ENCODE results near the gene HMCN2.

The HMCN2 gene

GRCh38 chr9:130441031-130441430 lies 175.5 kb downstream of the HMCN2 start:
- DNase-seq, result no peak

- DNase-seq, result no peak
Measured at GRCh38 chr9:130442746-130443455, 177.3 kb downstream of the HMCN2 start.

GRCh38 chr9:130443456-130443801 lies 177.9 kb downstream of the HMCN2 start:
- no peak for DNase-seq

GRCh38 chr9:130443840-130444492 lies 178.4 kb downstream of the HMCN2 start:
- no peak for DNase-seq

- DNase-seq, result peak; percentile 19 to 29
Measured at GRCh38 chr9:130444565-130445221, 179.1 kb downstream of the HMCN2 start, which contains the start of gene ASS1. Gene ASS1, plus strand, starts transcription at chr9:130444961. Its CDS starts 7,268 bp downstream, at chr9:130452229.

- no peak for DNase-seq
Measured at GRCh38 chr9:130445268-130445983, 179.9 kb downstream of the HMCN2 start.

GRCh38 chr9:130446101-130446861 lies 180.7 kb downstream of the HMCN2 start:
- no peak for DNase-seq

- DNase-seq, result no peak
Measured at GRCh38 chr9:130447193-130447816, 181.7 kb downstream of the HMCN2 start.

- no peak for DNase-seq
Measured at GRCh38 chr9:130448035-130448624, 182.6 kb downstream of the HMCN2 start.

GRCh38 chr9:130448771-130449603 lies 183.4 kb downstream of the HMCN2 start:
- no peak for DNase-seq

- no peak for DNase-seq
Measured at GRCh38 chr9:130450344-130451003, 184.9 kb downstream of the HMCN2 start.

- DNase-seq, result no peak
Measured at GRCh38 chr9:130451004-130451390, 185.4 kb downstream of the HMCN2 start.

- DNase-seq, result peak in 1 of 2 donors; percentile 18
Measured at GRCh38 chr9:130451509-130452388, 186.2 kb downstream of the HMCN2 start.

- DNase-seq, result no peak
Measured at GRCh38 chr9:130452835-130453234, 187.3 kb downstream of the HMCN2 start.

GRCh38 chr9:130453487-130453886 lies 187.9 kb downstream of the HMCN2 start:
- no peak for DNase-seq

- DNase-seq, result no peak
Measured at GRCh38 chr9:130454096-130454811, 188.7 kb downstream of the HMCN2 start.

- DNase-seq, result no peak
Measured at GRCh38 chr9:130454812-130455325, 189.3 kb downstream of the HMCN2 start.
